GM19099 (cell line): Measurements from ENCODE around the gene ACADM.
A peak's percentile ranks its signal among the peaks of the same experiment; 100 is the strongest.

Experiments
- POLR2A ChIP-seq: IDR thresholded peaks from 3 replicates; pipeline ENCODE4 v1.6.1; 2011; ENCODE audit warnings: low read depth; ENCODE audit not compliant: insufficient read length; ENCODE audit errors: extremely low read depth

The ACADM gene

DNA sequence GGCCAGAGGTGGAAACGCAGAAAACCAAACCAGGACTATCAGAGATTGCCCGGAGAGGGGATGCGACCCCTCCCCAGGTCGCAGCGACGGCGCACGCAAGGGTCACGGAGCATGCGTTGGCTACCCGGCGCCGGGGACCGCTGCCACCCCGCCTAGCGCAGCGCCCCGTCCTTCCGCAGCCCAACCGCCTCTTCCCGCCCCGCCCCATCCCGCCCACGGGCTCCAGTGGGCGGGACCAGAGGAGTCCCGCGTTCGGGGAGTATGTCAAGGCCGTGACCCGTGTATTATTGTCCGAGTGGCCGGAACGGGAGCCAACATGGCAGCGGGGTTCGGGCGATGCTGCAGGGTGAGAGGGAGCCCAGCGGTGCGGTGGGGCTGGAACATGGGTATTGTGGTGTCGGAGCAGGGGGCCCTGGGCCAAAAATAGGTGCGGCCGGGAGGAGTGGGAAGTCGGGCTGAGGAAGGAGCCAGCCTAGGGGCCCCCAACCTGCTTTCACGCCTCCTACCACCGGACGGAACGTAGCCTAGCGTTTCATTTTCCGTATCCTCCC is at the start of gene ACADM:
Gene ACADM (plus strand): TSS at position 238 of the 551 bp plus-strand sequence. CDS start 79 bp downstream, at position 317.
- TF ChIP-seq POLR2A, result peak; percentile 94

GRCh38 chr1:75677443-75677842 is 47.1 kb upstream of the ACADM start:
- TF ChIP-seq POLR2A, result no peak

DNA sequence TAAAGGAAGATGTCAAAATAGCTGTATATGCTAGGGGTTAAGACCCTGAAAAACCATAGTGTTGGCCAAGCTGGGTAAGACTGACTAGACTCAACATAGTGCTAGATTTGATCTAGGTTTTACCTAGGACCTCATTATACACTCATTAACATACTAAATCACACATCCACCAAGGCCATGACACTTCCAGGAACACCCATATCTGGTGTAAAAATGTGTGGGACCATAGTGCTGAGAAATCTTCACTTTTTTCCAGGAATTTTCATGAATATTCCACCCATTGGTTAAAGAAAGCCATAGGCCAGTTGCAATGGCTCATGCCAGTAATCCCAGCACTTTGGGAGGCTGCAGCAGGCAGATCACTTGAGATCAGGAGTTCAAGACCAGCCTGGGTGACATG is 34.0 kb upstream of the ACADM start:
- no peak for TF ChIP-seq POLR2A

DNA sequence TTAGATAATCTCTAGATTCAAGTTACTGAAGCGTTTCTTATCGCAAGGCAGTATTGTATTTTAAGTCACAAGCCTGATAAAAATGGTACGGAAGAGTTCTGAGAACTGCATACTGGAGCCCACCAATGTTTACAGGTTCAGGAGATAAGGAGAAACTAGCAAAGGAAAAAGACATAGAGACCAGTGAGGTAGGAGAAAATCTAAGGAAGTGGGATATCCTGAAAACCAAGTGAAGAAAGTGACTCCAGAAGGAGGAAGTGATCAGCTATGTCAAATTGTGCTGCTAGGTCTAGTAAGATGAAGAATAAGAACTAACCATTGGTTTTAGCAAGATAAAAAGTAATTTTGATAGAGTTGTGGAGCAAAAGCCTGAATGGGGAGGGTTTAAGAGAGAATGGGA is 31.0 kb upstream of the ACADM start:
- TF ChIP-seq POLR2A, result no peak

DNA sequence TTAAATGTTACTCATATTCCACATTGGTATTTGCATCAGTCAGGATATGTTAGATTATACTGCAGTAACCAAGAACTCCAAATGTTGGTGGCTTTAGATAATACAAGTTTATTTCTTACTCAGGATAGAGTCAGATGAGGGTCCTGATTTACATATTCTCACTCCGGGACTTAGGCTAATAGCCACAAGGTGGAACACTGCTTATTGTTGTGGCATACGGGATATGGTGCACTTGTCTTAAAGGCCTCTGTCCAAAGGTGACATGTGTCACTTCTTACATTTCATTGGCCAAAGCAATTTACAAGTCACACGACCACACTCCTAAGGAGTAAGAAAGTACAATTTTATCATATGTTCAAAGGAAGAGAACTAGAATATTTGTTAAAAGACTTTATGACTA is 28.5 kb upstream of the ACADM start:
- no peak for TF ChIP-seq POLR2A

DNA sequence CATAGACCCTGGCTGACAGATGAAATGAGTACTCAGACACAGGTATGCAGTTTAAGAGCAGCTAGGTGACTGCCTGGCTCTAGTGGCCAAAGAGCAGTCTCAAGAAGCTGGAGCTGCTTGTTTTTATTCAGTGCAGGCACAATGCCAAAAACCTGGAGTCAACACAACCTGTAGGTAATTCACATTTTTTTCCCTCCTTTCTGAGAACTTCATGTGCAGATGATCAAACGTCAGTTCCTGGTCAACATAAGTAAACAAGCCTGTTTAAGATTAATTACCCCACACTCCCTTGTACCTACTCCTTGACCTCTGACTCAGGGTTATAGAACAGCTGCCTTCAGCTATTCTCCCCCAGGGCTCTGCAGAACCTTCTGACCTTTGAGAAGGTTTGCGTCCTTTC is 17.3 kb upstream of the ACADM start:
- TF ChIP-seq POLR2A, result no peak

- TF ChIP-seq POLR2A, result no peak
These were observed 15.6 kb upstream of the ACADM start for GRCh38 chr1:75708910-75709309.

- no peak for TF ChIP-seq POLR2A
These were observed 13.7 kb upstream of the ACADM start for GRCh38 chr1:75710832-75711231.

- no peak for TF ChIP-seq POLR2A
These were observed 12.7 kb upstream of the ACADM start for GRCh38 chr1:75711846-75712245.

DNA sequence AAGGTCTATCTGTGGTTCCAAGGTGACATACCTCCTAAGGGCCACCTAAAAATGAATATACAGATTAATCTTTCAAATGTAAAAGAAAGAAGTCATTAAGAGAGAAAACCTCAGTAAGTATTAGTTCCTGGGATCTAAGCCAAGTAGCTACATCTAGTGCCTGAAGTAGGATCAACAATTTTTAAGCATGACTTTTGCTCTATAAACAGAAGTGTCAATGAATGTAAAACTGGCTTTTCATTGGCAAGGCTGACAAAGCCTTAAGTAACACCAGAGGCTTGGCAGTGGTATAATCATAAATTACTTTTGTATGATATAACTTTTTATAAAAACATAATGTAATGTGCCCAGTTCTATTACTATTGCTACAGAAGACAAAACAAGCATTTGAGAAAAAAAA is 12.2 kb upstream of the ACADM start:
- no peak for TF ChIP-seq POLR2A

GRCh38 chr1:75719810-75720209 is 4.7 kb upstream of the ACADM start:
- no peak for TF ChIP-seq POLR2A

DNA sequence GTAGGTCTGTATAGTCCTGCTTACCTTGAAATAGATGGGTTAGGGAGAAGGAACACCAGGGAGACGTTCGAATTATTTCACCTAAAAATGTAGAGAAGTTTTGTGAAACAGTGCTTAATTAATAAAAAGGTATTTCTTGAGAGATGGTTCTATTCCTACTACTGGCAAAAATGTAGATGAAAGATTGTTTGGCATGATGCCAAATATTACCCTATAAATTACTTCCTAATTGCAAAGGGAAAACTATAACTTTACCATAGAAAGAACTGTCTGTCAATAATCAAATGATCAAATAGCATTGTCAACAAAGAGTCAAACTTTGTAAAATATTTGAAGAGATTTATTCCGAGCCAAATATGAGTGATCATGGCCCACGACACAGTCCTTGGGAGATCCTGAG is 4.2 kb upstream of the ACADM start:
- TF ChIP-seq POLR2A, result no peak

DNA sequence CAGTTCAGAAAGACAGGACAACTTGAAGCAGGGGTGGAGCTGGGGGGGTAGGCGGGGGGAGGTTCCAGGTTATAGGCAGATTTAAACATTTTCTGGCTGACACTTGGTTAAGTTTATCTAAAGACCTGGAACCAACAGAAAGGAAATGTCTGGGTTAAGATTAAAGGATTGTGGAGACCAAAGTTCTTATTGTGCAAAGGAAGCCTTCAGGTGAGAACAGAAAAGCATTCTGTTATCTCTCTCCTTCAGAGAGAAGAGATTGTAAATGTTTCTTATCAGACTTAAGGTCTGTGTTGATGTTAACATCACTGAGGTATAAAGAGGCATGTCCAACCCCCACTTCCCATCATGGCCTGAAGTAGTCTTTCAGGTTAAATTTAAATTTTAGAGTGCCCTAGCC is 3.7 kb upstream of the ACADM start:
- no peak for TF ChIP-seq POLR2A

DNA sequence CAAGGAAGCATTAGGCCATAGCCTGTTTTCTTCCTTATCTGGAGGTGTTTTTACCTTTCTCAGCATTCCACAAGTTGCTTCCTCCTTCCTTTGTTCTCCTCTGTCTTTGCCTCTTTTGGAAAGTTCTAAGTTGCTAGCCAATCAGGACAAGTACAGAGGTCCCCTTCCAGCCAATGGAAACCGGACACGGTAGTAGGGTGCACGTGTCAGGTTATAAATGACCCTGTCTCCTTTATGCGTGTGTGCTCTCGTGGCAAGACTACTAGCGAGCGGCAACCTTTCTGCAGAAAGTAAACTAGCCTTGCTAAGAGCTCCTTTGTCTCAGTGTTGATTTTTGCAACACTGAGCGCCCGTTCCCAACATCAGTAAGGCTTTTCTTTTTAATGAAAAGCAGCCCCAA is 1.5 kb upstream of the ACADM start:
- no peak for TF ChIP-seq POLR2A

GRCh38 chr1:75723989-75724471 is 479 bp upstream of the ACADM start:
- TF ChIP-seq POLR2A, result no peak

GRCh38 chr1:75725266-75725665 is 757 bp downstream of the ACADM start:
- no peak for TF ChIP-seq POLR2A

GRCh38 chr1:75725861-75726361 is 1.4 kb downstream of the ACADM start:
- no peak for TF ChIP-seq POLR2A
